Trophoblast cell (in vitro differentiated cells and primary cell): Measurements from ENCODE around the gene PIGP.

ENCODE experiments used
- DNase-seq, 2 donors: peaks; one replicate each; pipeline ENCODE4 v3.0.0-alpha.2; 2016
- H2AFZ ChIP-seq: 2 replicates; pipeline ENCODE4 v1.6.1; 2013; ENCODE audit warnings: low read length, moderate library complexity, mild to moderate bottlenecking; ENCODE audit not compliant: insufficient read depth, poor library complexity
- H2AK5ac ChIP-seq: 2 replicates; pipeline ENCODE4 v1.6.1; 2013; ENCODE audit warnings: mild to moderate bottlenecking, low read length
- H2BK120ac ChIP-seq: 2 replicates; pipeline ENCODE4 v1.6.1; 2013; ENCODE audit warnings: low read length, mild to moderate bottlenecking, moderate library complexity; ENCODE audit not compliant: insufficient read depth, poor library complexity
- H2BK12ac ChIP-seq: 2 replicates; pipeline ENCODE4 v1.6.1; 2013; ENCODE audit warnings: mild to moderate bottlenecking, low read length, moderate library complexity
- H2BK5ac ChIP-seq: 2 replicates; pipeline ENCODE4 v1.6.1; 2013; ENCODE audit warnings: low read length, low read depth, moderate library complexity, mild to moderate bottlenecking; ENCODE audit not compliant: poor library complexity
- H3K14ac ChIP-seq: 2 replicates; pipeline ENCODE4 v1.6.1; 2013; ENCODE audit warnings: mild to moderate bottlenecking, low read length
- H3K18ac ChIP-seq: 2 replicates; pipeline ENCODE4 v1.6.1; 2013; ENCODE audit warnings: mild to moderate bottlenecking, low read length
- H3K23ac ChIP-seq: 2 replicates; pipeline ENCODE4 v1.6.1; 2013; ENCODE audit warnings: low read length
- H3K27ac ChIP-seq: 2 replicates; pipeline ENCODE4 v1.5.1; 2013; ENCODE audit warnings: low read depth, mild to moderate bottlenecking, inconsistent platforms, low read length, moderate library complexity
- H3K27me3 ChIP-seq: 2 replicates; pipeline ENCODE4 v1.6.1; 2013; ENCODE audit warnings: inconsistent platforms, mild to moderate bottlenecking, low read length, moderate library complexity; ENCODE audit not compliant: insufficient read depth
- H3K36me3 ChIP-seq, 2 experiments: 1 replicate in 1 of 2; 2 replicates in 1 of 2; pipeline ENCODE4 v1.6.1; 2013; ENCODE audit warnings: low read length in 2 of 2, mild to moderate bottlenecking in 2 of 2, moderate library complexity in 1 of 2; ENCODE audit not compliant: insufficient read depth in 2 of 2, control insufficient read depth in 1 of 2
- H3K4ac ChIP-seq: 2 replicates; pipeline ENCODE4 v1.6.1; 2013; ENCODE audit warnings: low read depth, mild to moderate bottlenecking, low read length, moderate library complexity
- H3K4me1 ChIP-seq, 2 experiments: 1 replicate in 1 of 2; 2 replicates in 1 of 2; pipeline ENCODE4 v1.6.1; 2013; ENCODE audit warnings: low read length in 2 of 2, mild to moderate bottlenecking in 2 of 2, moderate library complexity in 1 of 2; ENCODE audit not compliant: insufficient read depth in 2 of 2, control insufficient read depth in 1 of 2
- H3K4me2 ChIP-seq: 2 replicates; pipeline ENCODE4 v1.6.1; 2013; ENCODE audit warnings: inconsistent platforms, mild to moderate bottlenecking, low read length, moderate library complexity
- H3K4me3 ChIP-seq: 2 replicates; pipeline ENCODE4 v1.5.1; 2013; ENCODE audit warnings: mild to moderate bottlenecking, low read depth, low read length, inconsistent platforms
- H3K79me1 ChIP-seq: one replicate; pipeline ENCODE4 v1.6.1; 2013; ENCODE audit warnings: low read length
- H3K79me2 ChIP-seq: 2 replicates; pipeline ENCODE4 v1.6.1; 2013; ENCODE audit warnings: low read length, mild to moderate bottlenecking; ENCODE audit not compliant: control insufficient read depth, insufficient read depth, poor library complexity
- H3K9ac ChIP-seq: 2 replicates; pipeline ENCODE4 v1.6.1; 2013; ENCODE audit warnings: mild to moderate bottlenecking, low read length
- H3K9me3 ChIP-seq: 2 replicates; pipeline ENCODE4 v1.6.1; 2013; ENCODE audit warnings: low read depth, mild to moderate bottlenecking, control low read depth, inconsistent platforms, low read length; ENCODE audit not compliant: insufficient read depth
- H4K12ac ChIP-seq: 2 replicates; pipeline ENCODE4 v1.6.1; 2013; ENCODE audit warnings: low read depth, mild to moderate bottlenecking, low read length, moderate library complexity
- H4K8ac ChIP-seq: 2 replicates; pipeline ENCODE4 v1.6.1; 2013; ENCODE audit warnings: low read depth, mild to moderate bottlenecking, low read length, moderate library complexity
- H4K91ac ChIP-seq: one replicate; pipeline ENCODE4 v1.6.1; 2013; ENCODE audit warnings: low read depth, mild to moderate bottlenecking, low read length, moderate library complexity
- WGBS: extraction: QIAGEN DNeasy Blood & Tissue Kit; methylation state at CpG from one replicate; pipeline ENCODE4 v1.1.7; 2013; ENCODE audit warnings: missing lambda C conversion rate; ENCODE audit not compliant: insufficient read length, insufficient coverage; ENCODE audit errors: extremely low coverage; 5-methylcytosine and 5-hydroxymethylcytosine counted together

The PIGP gene

GRCh38 chr21:37077403-37077802, 4.5 kb upstream of the PIGP start:
- H2BK120ac ChIP-seq, result no peak overlapping the region
- no peak overlapping the region for H3K9ac ChIP-seq
- H3K9me3 ChIP-seq, result no peaks in the 10 kb centered on the region
- H3K36me3 ChIP-seq, result no peaks in the 10 kb centered on the region
- no peak overlapping the region for H3K27ac ChIP-seq
- H3K23ac ChIP-seq, result no peak overlapping the region
- H3K4me1 ChIP-seq, result no peaks in the 10 kb centered on the region
- H3K4ac ChIP-seq, result no peak overlapping the region
- H4K91ac ChIP-seq, result no peak overlapping the region
- no peak overlapping the region for H4K8ac ChIP-seq
- H2BK12ac ChIP-seq, result no peak overlapping the region
- no peak overlapping the region for H3K14ac ChIP-seq
- peaks cover 12% of the 10 kb centered on the region for H3K79me1 ChIP-seq
- no peak overlapping the region for H3K4me3 ChIP-seq
- no peak overlapping the region for H3K18ac ChIP-seq
- no peak overlapping the region for H3K4me2 ChIP-seq
- no peak overlapping the region for H2BK5ac ChIP-seq
- H3K27me3 ChIP-seq, result no peaks in the 10 kb centered on the region
- H2AFZ ChIP-seq, result no peak overlapping the region
- DNase-seq, result no peak
- no peak overlapping the region for H4K12ac ChIP-seq
- WGBS, result no CpG with 5 or more reads among the region's 1 CpG
- peaks cover 16% of the 10 kb centered on the region for H3K79me2 ChIP-seq
- no peak overlapping the region for H2AK5ac ChIP-seq

GRCh38 chr21:37076087-37076850, 3.4 kb upstream of the PIGP start:
- Histone ChIP-seq H4K12ac (no peak overlapping the region), H3K27me3 (no peaks in the 10 kb centered on the region), H2BK5ac (no peak overlapping the region), H3K4me3 (no peak overlapping the region), H2BK120ac (no peak overlapping the region), H3K4ac (no peak overlapping the region), H2AK5ac (no peak overlapping the region), H4K91ac (no peak overlapping the region), H3K18ac (no peak overlapping the region), H3K79me1 (peaks cover 19% of the 10 kb centered on the region), H4K8ac (no peak overlapping the region), H3K36me3 (no peaks in the 10 kb centered on the region), H3K27ac (no peak overlapping the region), H3K4me2 (no peak overlapping the region), H2AFZ (no peak overlapping the region), H3K14ac (no peak overlapping the region), H3K9ac (no peak overlapping the region), H2BK12ac (no peak overlapping the region), H3K9me3 (no peaks in the 10 kb centered on the region), H3K79me2 (peaks cover 22% of the 10 kb centered on the region), H3K4me1 (peaks cover 4 to 7% of the 10 kb centered on the region in 2 experiments), H3K23ac (no peak overlapping the region)
- no CpG with 5 or more reads among the region's 4 CpGs for WGBS
- DNase-seq, result no peak

GRCh38 chr21:37075214-37075770, 2.4 kb upstream of the PIGP start:
- H4K91ac ChIP-seq, result no peak overlapping the region
- no peak overlapping the region for H2AK5ac ChIP-seq
- no CpG with 5 or more reads among the region's 4 CpGs for WGBS
- H3K27me3 ChIP-seq, result no peaks in the 10 kb centered on the region
- no peaks in the 10 kb centered on the region for H3K36me3 ChIP-seq
- no peak for DNase-seq
- no peak overlapping the region for H2AFZ ChIP-seq
- H4K12ac ChIP-seq, result no peak overlapping the region
- peaks cover 4 to 7% of the 10 kb centered on the region in 2 experiments for H3K4me1 ChIP-seq
- no peak overlapping the region for H3K23ac ChIP-seq
- no peak overlapping the region for H3K9ac ChIP-seq
- no peak overlapping the region for H4K8ac ChIP-seq
- H2BK5ac ChIP-seq, result no peak overlapping the region
- H2BK12ac ChIP-seq, result no peak overlapping the region
- peaks cover 22% of the 10 kb centered on the region for H3K79me2 ChIP-seq
- H3K79me1 ChIP-seq, result peaks cover 19% of the 10 kb centered on the region
- H3K9me3 ChIP-seq, result no peaks in the 10 kb centered on the region
- no peak overlapping the region for H3K27ac ChIP-seq
- H3K4me2 ChIP-seq, result no peak overlapping the region
- H3K4me3 ChIP-seq, result no peak overlapping the region
- H2BK120ac ChIP-seq, result no peak overlapping the region
- H3K14ac ChIP-seq, result no peak overlapping the region
- no peak overlapping the region for H3K18ac ChIP-seq
- H3K4ac ChIP-seq, result no peak overlapping the region

- Histone ChIP-seq H3K4me2 (peak overlapping the region; percentile 80), H3K23ac (no peak overlapping the region), H3K9ac (no peak overlapping the region), H2BK120ac (no peak overlapping the region), H3K27ac (no peak overlapping the region), H3K4me3 (no peak overlapping the region), H3K4me1 (peaks cover 4 to 7% of the 10 kb centered on the region in 2 experiments), H3K18ac (no peak overlapping the region), H3K79me1 (peaks cover 19% of the 10 kb centered on the region), H3K14ac (no peak overlapping the region), H3K79me2 (peaks cover 22% of the 10 kb centered on the region), H4K12ac (no peak overlapping the region), H2BK12ac (no peak overlapping the region), H3K27me3 (no peaks in the 10 kb centered on the region), H4K91ac (no peak overlapping the region), H2AFZ (no peak overlapping the region), H2BK5ac (no peak overlapping the region), H3K9me3 (no peaks in the 10 kb centered on the region), H2AK5ac (no peak overlapping the region), H3K4ac (peak overlapping the region; percentile 50), H4K8ac (no peak overlapping the region), H3K36me3 (no peaks in the 10 kb centered on the region)
- DNase-seq, result no peak
- no CpG with 5 or more reads among the region's 9 CpGs for WGBS
These were observed 1.7 kb upstream of the PIGP start for GRCh38 chr21:37074546-37074945.
